HUES64 (cell line): ENCODE data around the gene USH1G.
A peak's percentile ranks its signal among the peaks of the same experiment; 100 is the strongest.

ENCODE experiments used
- H3K27ac ChIP-seq: 2 replicates; pipeline ENCODE4 v1.7.0; 2013; ENCODE audit warnings: low read depth, low read length, inconsistent platforms
- H3K27me3 ChIP-seq: 2 replicates; pipeline ENCODE4 v1.6.1; 2013; ENCODE audit warnings: mild to moderate bottlenecking, low read length; ENCODE audit not compliant: insufficient read depth
- H3K36me3 ChIP-seq: 2 replicates; pipeline ENCODE4 v1.6.1; 2013; ENCODE audit warnings: mild to moderate bottlenecking, low read length; ENCODE audit not compliant: insufficient read depth
- H3K4me1 ChIP-seq: 2 replicates; pipeline ENCODE4 v1.6.1; 2013; ENCODE audit warnings: mild to moderate bottlenecking, low read length, moderate library complexity; ENCODE audit not compliant: insufficient read depth
- H3K4me3 ChIP-seq: 2 replicates; pipeline ENCODE4 v1.5.1; 2013; ENCODE audit warnings: mild to moderate bottlenecking, low read length, moderate library complexity
- H3K9ac ChIP-seq: 2 replicates; pipeline ENCODE4 v1.6.1; 2013; ENCODE audit warnings: mild to moderate bottlenecking, low read depth, low read length
- H3K9me3 ChIP-seq: 2 replicates; pipeline ENCODE4 v1.6.1; 2013; ENCODE audit warnings: low read depth, low read length; ENCODE audit not compliant: insufficient read depth
- WGBS: fragments of 150-250, 120-280 bp; methylation state at CpG from one replicate; pipeline ENCODE4 v1.1.7; 2013; ENCODE audit warnings: missing lambda C conversion rate; 5-methylcytosine and 5-hydroxymethylcytosine counted together

The USH1G gene

GRCh38 chr17:74923538-74924249 lies 639 bp upstream of the USH1G start:
- no peak overlapping the region for H3K27ac ChIP-seq
- peaks cover 82% of the 10 kb centered on the region for H3K27me3 ChIP-seq

GRCh38 chr17:74922172-74922571 lies 883 bp downstream of the USH1G start:
- Histone ChIP-seq H3K9me3 (no peaks in the 10 kb centered on the region), H3K4me1 (0 out of 2 replicates have a peak, but pooled peaks cover 2% of the 10 kb centered on the region), H3K27me3 (peaks cover 67% of the 10 kb centered on the region), H3K36me3 (no peaks in the 10 kb centered on the region), H3K4me3 (no peak overlapping the region; the same call in 1 of the 2 replicates), H3K27ac (no peak overlapping the region), H3K9ac (no peak overlapping the region)
- WGBS, result 82% methylated on average over 6 of the region's 6 CpGs

More at GRCh38 chr17:74923538-74924249, 639 bp upstream of the USH1G start:
- Histone ChIP-seq H3K36me3 (no peaks in the 10 kb centered on the region), H3K9ac (no peak overlapping the region), H3K4me3 (peak overlapping the region; percentile 47), H3K9me3 (no peaks in the 10 kb centered on the region), H3K4me1 (0 out of 2 replicates have a peak, but pooled peaks cover 2% of the 10 kb centered on the region)
- WGBS, result 4% methylated on average over 59 of the region's 59 CpGs

- Histone ChIP-seq H3K27me3 (peaks cover 63% of the 10 kb centered on the region), H3K9ac (no peak overlapping the region), H3K36me3 (no peaks in the 10 kb centered on the region), H3K4me3 (no peak overlapping the region), H3K9me3 (no peaks in the 10 kb centered on the region), H3K4me1 (0 out of 2 replicates have a peak, but pooled peaks cover 2% of the 10 kb centered on the region), H3K27ac (no peak overlapping the region)
- 93% methylated on average over 2 of the region's 2 CpGs for WGBS
Observed at GRCh38 chr17:74921769-74922168, 1.3 kb downstream of the USH1G start.

GRCh38 chr17:74921026-74921681 lies 1.9 kb downstream of the USH1G start:
- H3K27me3 ChIP-seq, result peaks cover 57% of the 10 kb centered on the region
- WGBS, result 68% methylated on average over 19 of the region's 19 CpGs
- H3K9me3 ChIP-seq, result no peaks in the 10 kb centered on the region

GRCh38 chr17:74920642-74921025 lies 2.4 kb downstream of the USH1G start:
- Histone ChIP-seq H3K36me3 (no peaks in the 10 kb centered on the region), H3K4me1 (0 out of 2 replicates have a peak, but pooled peaks cover 2% of the 10 kb centered on the region), H3K4me3 (no peak overlapping the region), H3K27me3 (peaks cover 52% of the 10 kb centered on the region), H3K9ac (no peak overlapping the region), H3K9me3 (no peaks in the 10 kb centered on the region), H3K27ac (no peak overlapping the region)
- WGBS, result 61% methylated on average over 5 of the region's 6 CpGs

More at GRCh38 chr17:74921026-74921681, 1.9 kb downstream of the USH1G start:
- Histone ChIP-seq H3K9ac (no peak overlapping the region), H3K36me3 (no peaks in the 10 kb centered on the region), H3K27ac (no peak overlapping the region), H3K4me1 (0 out of 2 replicates have a peak, but pooled peaks cover 2% of the 10 kb centered on the region), H3K4me3 (no peak overlapping the region)

GRCh38 chr17:74920306-74920620 lies 2.8 kb downstream of the USH1G start:
- WGBS, result 94% methylated on average over 27 of the region's 27 CpGs
- Histone ChIP-seq H3K36me3 (no peaks in the 10 kb centered on the region), H3K9ac (no peak overlapping the region), H3K4me3 (no peak overlapping the region), H3K9me3 (no peaks in the 10 kb centered on the region), H3K27me3 (peaks cover 48% of the 10 kb centered on the region), H3K27ac (no peak overlapping the region), H3K4me1 (0 out of 2 replicates have a peak, but pooled peaks cover 2% of the 10 kb centered on the region)

GRCh38 chr17:74919440-74920305 lies 3.4 kb downstream of the USH1G start:
- no peaks in the 10 kb centered on the region for H3K9me3 ChIP-seq
- no peaks in the 10 kb centered on the region for H3K36me3 ChIP-seq
- 0 out of 2 replicates have a peak, but pooled peaks cover 2% of the 10 kb centered on the region for H3K4me1 ChIP-seq
- H3K4me3 ChIP-seq, result no peak overlapping the region
- WGBS, result 89% methylated on average over 67 of the region's 67 CpGs
- no peak overlapping the region for H3K9ac ChIP-seq
- peaks cover 42% of the 10 kb centered on the region for H3K27me3 ChIP-seq
- H3K27ac ChIP-seq, result no peak overlapping the region

GRCh38 chr17:74918906-74919305 lies 4.1 kb downstream of the USH1G start:
- Histone ChIP-seq H3K4me1 (no peaks in the 10 kb centered on the region), H3K9me3 (no peaks in the 10 kb centered on the region), H3K9ac (no peak overlapping the region), H3K4me3 (no peak overlapping the region), H3K27me3 (peaks cover 34% of the 10 kb centered on the region), H3K36me3 (no peaks in the 10 kb centered on the region), H3K27ac (no peak overlapping the region)
- 97% methylated on average over 5 of the region's 5 CpGs for WGBS

GRCh38 chr17:74917430-74917829 lies 5.6 kb downstream of the USH1G start:
- peaks cover 20% of the 10 kb centered on the region for H3K27me3 ChIP-seq
- H3K27ac ChIP-seq, result no peak overlapping the region
- H3K36me3 ChIP-seq, result no peaks in the 10 kb centered on the region
- H3K4me1 ChIP-seq, result no peaks in the 10 kb centered on the region
- no peak overlapping the region for H3K4me3 ChIP-seq
- no peaks in the 10 kb centered on the region for H3K9me3 ChIP-seq
- WGBS, result 84% methylated on average over 7 of the region's 10 CpGs
- no peak overlapping the region for H3K9ac ChIP-seq

GRCh38 chr17:74916851-74917199 lies 6.2 kb downstream of the USH1G start:
- Histone ChIP-seq H3K4me1 (no peaks in the 10 kb centered on the region), H3K27me3 (peaks cover 15% of the 10 kb centered on the region; the same call in 1 of the 2 replicates), H3K27ac (no peak overlapping the region), H3K36me3 (no peaks in the 10 kb centered on the region), H3K9ac (no peak overlapping the region), H3K4me3 (no peak overlapping the region), H3K9me3 (no peaks in the 10 kb centered on the region)
- WGBS, result 94% methylated on average over 11 of the region's 11 CpGs
